Heart left ventricle (tissue), 11 donors: Measurements from ENCODE around the gene OR2Z1. TPM values are rescaled to one million over a fixed set of nuclear protein-coding genes. Genes with fewer than 3 reads are reported as not detected.

ENCODE experiments used
- polyA plus RNA-seq, 2 donors: library from polyadenylated mRNA; stranded (reverse); fragments of 200-250 nt; gene quantifications; one replicate each; pipeline ENCODE4 v1.2.3, GENCODE V29; 2013
- total RNA-seq, 9 donors: library from RNA; depleted of rRNA in 2 of 9; stranded (reverse); fragments of >200 nt in 2 of 9; fragmentation: NEBNext Ultra II Directional in 3 of 9; extraction: Animal tissue kit (Norgen Biotek cat#: 25700) in 3 of 9; gene quantifications; one replicate each; pipeline versions ENCODE4 v1.1.0 to v1.2.4, GENCODE V29; 2016 to 2023
- donor health status: ischemic (EF 13 %, LVEDD 7.1; RV severe dilation, severe dysfunction).
- donor health status: healthy with polysubstance abuse.
- donor health status: DM: no; HTN: yes; CAD: no.
- donor health status: DM: no; HTN: no; CAD: no.
- donor health status: ischemic (EF 25% LVEDD 5.7; RV mildly dilated, moderate dysfunction).
- donor health status: healthy.
- donor health status: DM: yes; HTN: yes; CAD: no.
- donor health status: PGD.
- donor health status: nonischemic (EF 23%, LVEDD 6.1; RV moderate dilation, normal function).

The OR2Z1 gene
- total and polyA plus RNA-seq, 11 donors, result not detected

Other genes starting within 250 kb of the OR2Z1 start
- gene PRAM1, start 219.0 kb upstream of the OR2Z1 start, total RNA-seq, result 1 to 10 TPM in 2 of 9 donors, under 1 TPM in 6, not detected in 1; 0.23 to 9.9 (median 0.53) TPM
- under 1 TPM; 0.53 to 0.72 TPM for gene PRAM1, start 219.0 kb upstream of the OR2Z1 start, polyA plus RNA-seq
- 10 to 100 TPM in 7 of 9 donors, 1 to 10 TPM in 2; 5.6 to 17.2 (median 13.7) TPM for gene ZNF414, start 207.5 kb upstream of the OR2Z1 start, total RNA-seq
- 10 to 100 TPM; 20.1 to 26.6 TPM for gene ZNF414, start 207.5 kb upstream of the OR2Z1 start, polyA plus RNA-seq
- 10 to 100 TPM in 2 of 9 donors, 1 to 10 TPM in 7; 1.8 to 56.6 (median 5.0) TPM for gene MYO1F, start 144.2 kb upstream of the OR2Z1 start, total RNA-seq
- gene MYO1F, start 144.2 kb upstream of the OR2Z1 start, polyA plus RNA-seq, result 1 to 10 TPM; 4.2 to 4.7 TPM
- 10 to 100 TPM in 1 of 9 donors, 1 to 10 TPM in 8; 4.3 to 14.1 (median 7.4) TPM for gene ADAMTS10, start 110.9 kb upstream of the OR2Z1 start, total RNA-seq
- 10 to 100 TPM in 1 of 2 donors, 1 to 10 TPM in 1; 6.9 to 14.7 TPM for gene ADAMTS10, start 110.9 kb upstream of the OR2Z1 start, polyA plus RNA-seq
- gene NFILZ, start 91.0 kb upstream of the OR2Z1 start, total RNA-seq, result not detected
- not detected for gene NFILZ, start 91.0 kb upstream of the OR2Z1 start, polyA plus RNA-seq
- not detected for gene ACTL9, start 22.8 kb upstream of the OR2Z1 start, total RNA-seq
- gene ACTL9, start 22.8 kb upstream of the OR2Z1 start, polyA plus RNA-seq, result not detected
- 10 to 100 TPM in 6 of 9 donors, 1 to 10 TPM in 3; 7.2 to 16.2 (median 11.2) TPM for gene ZNF558, start 110.7 kb downstream of the OR2Z1 start, total RNA-seq
- 10 to 100 TPM in 1 of 2 donors, 1 to 10 TPM in 1; 5.0 to 12.5 TPM for gene ZNF558, start 110.7 kb downstream of the OR2Z1 start, polyA plus RNA-seq
- gene MBD3L1, start 110.7 kb downstream of the OR2Z1 start, total RNA-seq, result not detected
- gene MBD3L1, start 110.7 kb downstream of the OR2Z1 start, polyA plus RNA-seq, result not detected